ENCODE measurements around the gene CEP57L1. TPM values are rescaled to one million over a fixed set of nuclear protein-coding genes. Genes with fewer than 3 reads are reported as not detected.

The CEP57L1 gene
- polyA plus RNA-seq, 3 donors = 3.4 to 5.2 (median 3.9) TPM

- 100% methylated on average over 3 of the region's 4 CpGs for WGBS (ENCODE audit: insufficient coverage)
- H2AFZ ChIP-seq (ENCODE audit: insufficient read depth, low read depth, low read length, poor library complexity, severe bottlenecking) = no peak overlapping the region
- no peaks in the 10 kb centered on the region for H3K9me3 Mint-ChIP-seq
Measured at GRCh38 chr6:109167562-109167961, 72.3 kb downstream of the CEP57L1 start.

GRCh38 chr6:109170333-109170732 is 75.0 kb downstream of the CEP57L1 start:
- no peaks in the 10 kb centered on the region for H4K20me1 ChIP-seq (ENCODE audit: insufficient read depth, low read length)
- H3K4me1 Mint-ChIP-seq = peaks cover 4% of the 10 kb centered on the region
- H3K4me3 Mint-ChIP-seq = no peak overlapping the region
- no peaks in the 10 kb centered on the region for H3K79me2 ChIP-seq (ENCODE audit: insufficient read depth, low read length)
- H3K9ac ChIP-seq (ENCODE audit: insufficient read depth, low read length, poor library complexity, severe bottlenecking) = no peak overlapping the region
- no peak overlapping the region for H3K27ac Mint-ChIP-seq
- no peaks in the 10 kb centered on the region for H3K36me3 Mint-ChIP-seq
- H3K4me1 ChIP-seq (ENCODE audit: control insufficient read depth in 1 of 2, insufficient read depth in 2 of 2, low read length in 2 of 2) = no peaks in the 10 kb centered on the region
- H3K4me2 ChIP-seq (replicated peaks; ENCODE audit: extremely low read depth, low read length, poor library complexity, severe bottlenecking) = no peak overlapping the region
- no CpG with 5 or more reads among the region's 2 CpGs for WGBS (ENCODE audit: insufficient coverage)
- H3K27me3 Mint-ChIP-seq (ENCODE audit: low read depth in 3 of 3) = peaks cover 0 to 1% (median 0%) of the 10 kb centered on the region in 3 donors
- H3K9me3 ChIP-seq (replicated peaks in 1 of 2; ENCODE audit: control insufficient read depth in 1 of 2, insufficient read depth in 1 of 2, low read length in 2 of 2) = no peaks in the 10 kb centered on the region
- H3K27ac ChIP-seq (ENCODE audit: low read depth in 1 of 2, low read length in 2 of 2) = no peak overlapping the region
- no peak for DNase-seq
- H3K4me3 ChIP-seq (replicated peaks in 1 of 3; ENCODE audit: low read depth in 2 of 3, low read length in 3 of 3) = no peak overlapping the region
- H2AFZ ChIP-seq (ENCODE audit: insufficient read depth, low read depth, low read length, poor library complexity, severe bottlenecking) = no peak overlapping the region
- H3K36me3 ChIP-seq (replicated peaks in 1 of 2; ENCODE audit: control insufficient read depth in 1 of 2, insufficient read depth in 2 of 2, low read length in 2 of 2) = no peaks in the 10 kb centered on the region
- H3K27me3 ChIP-seq (ENCODE audit: control insufficient read depth in 2 of 2, insufficient read depth in 2 of 2, low read length in 2 of 2) = no peaks in the 10 kb centered on the region
- H3K9me3 Mint-ChIP-seq = no peaks in the 10 kb centered on the region
- intact Hi-C loops (cut with micrococcal nuclease) = no loop called here
- no peak for TF ChIP-seq CTCF (IDR thresholded peaks at IDR 0.05)

More at GRCh38 chr6:109167562-109167961, 72.3 kb downstream of the CEP57L1 start:
- Histone ChIP-seq H3K27ac (ENCODE audit: low read depth in 1 of 2, low read length in 2 of 2) (no peak overlapping the region), H3K27me3 (ENCODE audit: control insufficient read depth in 2 of 2, insufficient read depth in 2 of 2, low read length in 2 of 2) (no peaks in the 10 kb centered on the region), H3K4me3 (replicated peaks in 1 of 3; ENCODE audit: low read depth in 2 of 3, low read length in 3 of 3) (no peak overlapping the region), H4K20me1 (ENCODE audit: insufficient read depth, low read length) (no peaks in the 10 kb centered on the region), H3K4me2 (replicated peaks; ENCODE audit: extremely low read depth, low read length, poor library complexity, severe bottlenecking) (no peak overlapping the region), H3K4me1 (ENCODE audit: control insufficient read depth in 1 of 2, insufficient read depth in 2 of 2, low read length in 2 of 2) (no peaks in the 10 kb centered on the region), H3K36me3 (replicated peaks in 1 of 2; ENCODE audit: control insufficient read depth in 1 of 2, insufficient read depth in 2 of 2, low read length in 2 of 2) (no peaks in the 10 kb centered on the region), H3K9me3 (replicated peaks in 1 of 2; ENCODE audit: control insufficient read depth in 1 of 2, insufficient read depth in 1 of 2, low read length in 2 of 2) (no peaks in the 10 kb centered on the region), H3K9ac (ENCODE audit: insufficient read depth, low read length, poor library complexity, severe bottlenecking) (no peak overlapping the region), H3K79me2 (ENCODE audit: insufficient read depth, low read length) (no peaks in the 10 kb centered on the region)
- peaks cover 0 to 1% (median 0%) of the 10 kb centered on the region in 3 donors for H3K27me3 Mint-ChIP-seq (ENCODE audit: low read depth in 3 of 3)
- TF ChIP-seq CTCF (IDR thresholded peaks at IDR 0.05) = no peak
- H3K4me3 Mint-ChIP-seq = no peak overlapping the region
- H3K27ac Mint-ChIP-seq = no peak overlapping the region
- H3K4me1 Mint-ChIP-seq = peaks cover 4% of the 10 kb centered on the region
- H3K36me3 Mint-ChIP-seq = peaks cover 2% of the 10 kb centered on the region in 2 donors
- no peak for DNase-seq
- intact Hi-C loops (cut with micrococcal nuclease) = no loop called here

All from CD14-positive monocyte (primary cell).